ENCODE measurements around the gene XPOT. TPM values are rescaled to one million over a fixed set of nuclear protein-coding genes. Genes with fewer than 3 reads are reported as not detected.

The XPOT gene
- total and polyA plus RNA-seq, 4 experiments from 2014 or later, result 50.2 to 88.8 (median 69.8) TPM

DNA sequence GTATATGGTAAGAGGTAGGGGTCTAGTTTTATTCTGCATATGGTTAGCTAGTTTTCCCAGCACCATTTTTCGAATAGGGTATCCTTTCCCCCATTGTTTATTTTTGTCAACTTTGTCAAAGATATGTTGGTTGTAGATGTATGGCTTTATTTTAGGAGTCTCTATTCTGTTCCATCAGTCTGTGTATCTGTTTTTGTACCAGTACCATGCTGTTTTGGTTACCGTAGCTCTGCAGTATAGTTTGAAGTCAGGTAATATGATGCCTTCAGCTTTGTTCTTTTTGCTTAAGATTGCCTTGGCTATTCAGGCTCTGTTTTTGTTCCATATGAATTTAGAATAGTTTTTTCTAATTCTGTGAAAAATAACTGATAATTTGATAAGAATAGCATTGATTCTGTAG lies 72.7 kb downstream of the XPOT start:
- intact Hi-C loops (cut with micrococcal nuclease), result no loop called here
- Histone ChIP-seq H3K4me3 (ENCODE audit: low read length in 2 of 2) (no peak overlapping the region), H3K9me3 (ENCODE audit: control insufficient read depth in 1 of 2, low read length in 2 of 2) (no peaks in the 10 kb centered on the region), H3K4me1 (ENCODE audit: insufficient read depth, low read length) (no peaks in the 10 kb centered on the region), H3K36me3 (ENCODE audit: insufficient read depth, low read length) (peaks cover 24% of the 10 kb centered on the region), H3K27ac (ENCODE audit: low read depth, low read length) (no peak overlapping the region), H3K27me3 (ENCODE audit: insufficient read depth, low read length) (no peaks in the 10 kb centered on the region)
- POLR2A ChIA-PET (ENCODE audit: partially characterized antibody), result no interaction called here
- Mint-ChIP-seq H3K36me3 (peaks cover 53 to 66% of the 10 kb centered on the region in 2 donors), H3K27ac (peak overlapping the region in 1 of 7 donors; percentile 65), H3K27me3 (no peaks in the 10 kb centered on the region), H3K4me3 (no peak overlapping the region), H3K9me3 (peaks cover 0 to 21% (median 14%) of the 10 kb centered on the region in 8 donors), H3K4me1 (peaks cover 7 to 11% (median 10%) of the 10 kb centered on the region in 4 donors)
- no peak for DNase-seq
- CTCF ChIA-PET (ENCODE audit: partially characterized antibody), result no interaction called here

DNA sequence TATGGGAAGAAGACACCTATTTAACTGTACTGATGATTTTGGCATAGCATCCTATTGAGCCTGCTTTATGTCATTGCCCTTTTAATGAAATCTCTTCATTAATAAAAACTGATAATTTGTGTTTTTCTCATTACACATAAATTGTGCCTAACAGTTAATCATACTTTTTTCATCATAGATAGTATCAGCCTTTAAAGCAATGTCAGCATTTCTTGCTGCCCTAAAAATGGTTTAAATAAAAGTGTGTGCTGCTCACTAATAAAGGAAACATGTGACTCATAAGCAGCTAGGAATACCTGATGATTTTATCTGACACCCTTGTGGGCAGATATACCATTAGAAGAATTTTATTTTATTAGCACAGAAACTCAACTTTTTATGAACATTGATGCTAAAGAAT lies 74.5 kb downstream of the XPOT start:
- peaks cover 51 to 58% of the 10 kb centered on the region in 2 donors for H3K36me3 Mint-ChIP-seq
- POLR2A ChIA-PET (ENCODE audit: partially characterized antibody), result no interaction called here
- no peak overlapping the region for H3K4me3 Mint-ChIP-seq
- no peak overlapping the region for H3K27ac ChIP-seq (ENCODE audit: low read depth, low read length)
- peaks cover 6 to 8% (median 7%) of the 10 kb centered on the region in 4 donors for H3K4me1 Mint-ChIP-seq
- no peaks in the 10 kb centered on the region for H3K9me3 ChIP-seq (ENCODE audit: control insufficient read depth in 1 of 2, low read length in 2 of 2)
- no peaks in the 10 kb centered on the region for H3K27me3 Mint-ChIP-seq
- CTCF ChIA-PET (ENCODE audit: partially characterized antibody), result no interaction called here
- no peaks in the 10 kb centered on the region for H3K4me1 ChIP-seq (ENCODE audit: insufficient read depth, low read length)
- H3K27me3 ChIP-seq (ENCODE audit: insufficient read depth, low read length), result no peaks in the 10 kb centered on the region
- H3K36me3 ChIP-seq (ENCODE audit: insufficient read depth, low read length), result peaks cover 19% of the 10 kb centered on the region
- no peak overlapping the region for H3K27ac Mint-ChIP-seq
- intact Hi-C loops (cut with micrococcal nuclease), result no loop called here
- H3K4me3 ChIP-seq (ENCODE audit: low read length in 2 of 2), result no peak overlapping the region
- peaks cover 0 to 21% (median 14%) of the 10 kb centered on the region in 8 donors for H3K9me3 Mint-ChIP-seq
- no peak for DNase-seq

DNA sequence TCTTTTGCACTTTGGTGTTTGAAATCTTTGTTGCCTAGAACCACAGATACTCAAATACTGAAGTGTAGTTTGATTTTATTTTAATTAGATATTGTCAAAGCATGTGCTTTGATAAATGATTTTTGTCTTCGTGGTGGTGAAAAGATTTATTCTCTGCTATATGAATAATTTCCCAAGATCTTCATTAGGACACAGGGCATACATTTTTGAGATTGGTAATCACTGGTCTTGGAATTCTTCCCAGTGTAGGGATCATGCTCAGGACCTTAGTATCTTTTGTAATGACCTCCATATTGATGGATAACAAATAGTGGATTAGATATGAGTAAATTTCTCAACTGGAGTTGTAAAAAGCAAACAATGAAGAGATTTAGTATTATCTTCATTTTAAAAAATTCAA lies 76.0 kb downstream of the XPOT start:
- peaks cover 18% of the 10 kb centered on the region for H3K36me3 ChIP-seq (ENCODE audit: insufficient read depth, low read length)
- intact Hi-C loops (cut with micrococcal nuclease), result no loop called here
- POLR2A ChIA-PET (ENCODE audit: partially characterized antibody), result no interaction called here
- H3K27me3 Mint-ChIP-seq, result no peaks in the 10 kb centered on the region
- peaks cover 6 to 8% (median 7%) of the 10 kb centered on the region in 4 donors for H3K4me1 Mint-ChIP-seq
- H3K27me3 ChIP-seq (ENCODE audit: insufficient read depth, low read length), result no peaks in the 10 kb centered on the region
- H3K9me3 Mint-ChIP-seq, result peaks cover 0 to 21% (median 12%) of the 10 kb centered on the region in 8 donors
- CTCF ChIA-PET (ENCODE audit: partially characterized antibody), result no interaction called here
- H3K27ac ChIP-seq (ENCODE audit: low read depth, low read length), result no peak overlapping the region
- peaks cover 36 to 54% of the 10 kb centered on the region in 2 donors for H3K36me3 Mint-ChIP-seq
- no peak for DNase-seq
- no peaks in the 10 kb centered on the region for H3K4me1 ChIP-seq (ENCODE audit: insufficient read depth, low read length)
- H3K27ac Mint-ChIP-seq, result peak overlapping the region in 1 of 7 donors; percentile 3
- no peaks in the 10 kb centered on the region for H3K9me3 ChIP-seq (ENCODE audit: control insufficient read depth in 1 of 2, low read length in 2 of 2)
- H3K4me3 Mint-ChIP-seq, result no peak overlapping the region
- H3K4me3 ChIP-seq (ENCODE audit: low read length in 2 of 2), result no peak overlapping the region

DNA sequence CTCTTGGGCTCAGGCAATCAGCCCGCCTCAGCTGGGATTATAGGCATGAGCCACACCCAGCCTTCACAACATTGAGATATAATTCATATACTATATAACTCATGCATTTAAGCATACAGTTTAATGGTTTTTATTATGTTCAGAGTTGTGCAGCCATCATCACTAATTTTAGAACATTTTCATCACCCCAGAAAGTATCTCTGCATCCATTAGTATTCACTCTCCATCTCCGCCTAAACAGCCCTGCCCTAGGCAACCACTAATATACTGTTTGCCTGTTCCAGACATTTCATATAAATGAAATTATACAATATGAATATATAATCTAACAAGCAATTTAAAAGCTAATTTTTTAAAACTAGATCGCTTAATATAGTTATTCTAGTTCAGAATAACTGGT lies 82.5 kb downstream of the XPOT start:
- Mint-ChIP-seq H3K9me3 (no peaks in the 10 kb centered on the region), H3K27me3 (no peaks in the 10 kb centered on the region), H3K36me3 (peaks cover 32 to 61% of the 10 kb centered on the region in 2 donors), H3K4me3 (no peak overlapping the region), H3K4me1 (peaks cover 0 to 2% (median under 1%) of the 10 kb centered on the region in 4 donors), H3K27ac (no peak overlapping the region)
- no peaks in the 10 kb centered on the region for H3K9me3 ChIP-seq (ENCODE audit: control insufficient read depth in 1 of 2, low read length in 2 of 2)
- intact Hi-C loops (cut with micrococcal nuclease), result no loop called here
- ChIA-PET CTCF (ENCODE audit: partially characterized antibody) (no interaction called here), POLR2A (ENCODE audit: partially characterized antibody) (no interaction called here)
- H3K4me1 ChIP-seq (ENCODE audit: insufficient read depth, low read length), result no peaks in the 10 kb centered on the region
- no peak overlapping the region for H3K27ac ChIP-seq (ENCODE audit: low read depth, low read length)
- no peaks in the 10 kb centered on the region for H3K27me3 ChIP-seq (ENCODE audit: insufficient read depth, low read length)
- H3K4me3 ChIP-seq (ENCODE audit: low read length in 2 of 2), result no peak overlapping the region
- H3K36me3 ChIP-seq (ENCODE audit: insufficient read depth, low read length), result peaks cover 13% of the 10 kb centered on the region
- DNase-seq, result no peak

DNA sequence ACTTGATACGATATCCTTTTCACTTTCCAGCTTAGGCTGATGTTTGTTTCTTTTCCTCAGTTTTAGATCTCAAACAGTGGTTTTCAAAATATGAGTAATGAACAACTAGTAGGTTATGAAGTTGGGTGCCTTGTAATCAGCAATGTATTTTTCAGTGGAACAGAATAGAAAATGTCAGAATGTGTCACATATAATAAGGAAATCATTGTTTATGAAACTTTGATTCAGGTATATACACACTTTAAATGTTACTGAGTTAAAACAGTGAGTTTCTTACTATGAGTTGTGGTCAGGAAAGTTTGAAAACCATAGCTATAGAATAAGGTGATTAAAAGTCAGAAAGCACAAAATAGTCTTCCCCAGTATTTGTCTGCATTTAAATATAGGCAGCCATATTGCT lies 87.5 kb downstream of the XPOT start:
- peaks cover 9 to 14% (median 10%) of the 10 kb centered on the region in 4 donors for H3K4me1 Mint-ChIP-seq
- intact Hi-C loops (cut with micrococcal nuclease), result no loop called here
- peak overlapping the region in 2 of 8 donors; percentile 11 to 53 for H3K4me3 Mint-ChIP-seq
- no peaks in the 10 kb centered on the region for H3K9me3 Mint-ChIP-seq
- H3K27ac ChIP-seq (ENCODE audit: low read depth, low read length), result no peak overlapping the region
- H3K4me1 ChIP-seq (ENCODE audit: insufficient read depth, low read length), result peaks cover 19% of the 10 kb centered on the region
- H3K36me3 ChIP-seq (ENCODE audit: insufficient read depth, low read length), result peaks cover 14% of the 10 kb centered on the region
- H3K9me3 ChIP-seq (ENCODE audit: control insufficient read depth in 1 of 2, low read length in 2 of 2), result no peaks in the 10 kb centered on the region
- ChIA-PET POLR2A (ENCODE audit: partially characterized antibody) (interaction anchor here (1.3 kb wide), 1 partner anchor 9 kb away, joined by 3 read pairs; no protein-coding TSS in a partner anchor), CTCF (ENCODE audit: partially characterized antibody) (interaction anchor here (0.6 kb wide), 1 partner anchor 10 kb away, joined by 3 read pairs; no protein-coding TSS in a partner anchor)
- peaks cover 30 to 47% of the 10 kb centered on the region in 2 donors for H3K36me3 Mint-ChIP-seq
- no peaks in the 10 kb centered on the region for H3K27me3 Mint-ChIP-seq
- H3K27me3 ChIP-seq (ENCODE audit: insufficient read depth, low read length), result no peaks in the 10 kb centered on the region
- H3K4me3 ChIP-seq (ENCODE audit: low read length in 2 of 2), result no peak overlapping the region
- H3K27ac Mint-ChIP-seq, result peak overlapping the region in 1 of 7 donors; percentile 46
- no peak for DNase-seq

DNA sequence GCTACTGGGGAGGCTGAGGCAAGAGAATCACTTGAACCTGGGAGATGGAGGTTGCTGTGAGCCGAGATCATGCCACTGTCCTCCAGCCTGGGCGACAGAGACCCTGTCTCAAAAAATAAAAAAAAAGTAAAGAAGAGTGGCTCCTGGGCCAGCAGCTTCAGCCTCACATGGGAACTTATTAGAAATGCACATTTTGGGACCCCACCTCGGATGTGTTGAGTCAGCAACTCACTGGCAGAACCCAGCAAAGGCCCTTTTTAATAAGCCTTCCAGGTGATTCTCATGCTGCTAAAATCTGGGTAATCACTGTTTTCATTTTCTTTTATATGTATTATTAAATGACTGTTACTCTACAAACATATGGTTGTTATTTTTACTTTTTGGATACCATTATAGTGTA lies 89.3 kb downstream of the XPOT start:
- DNase-seq, result no peak
- intact Hi-C loops (cut with micrococcal nuclease), result no loop called here
- no peaks in the 10 kb centered on the region for H3K9me3 Mint-ChIP-seq
- no peak overlapping the region for H3K4me3 Mint-ChIP-seq
- H3K27me3 Mint-ChIP-seq, result no peaks in the 10 kb centered on the region
- H3K4me3 ChIP-seq (ENCODE audit: low read length in 2 of 2), result no peak overlapping the region
- POLR2A ChIA-PET (ENCODE audit: partially characterized antibody), result no interaction called here
- H3K4me1 ChIP-seq (ENCODE audit: insufficient read depth, low read length), result peaks cover 19% of the 10 kb centered on the region
- peaks cover 39 to 50% of the 10 kb centered on the region in 2 donors for H3K36me3 Mint-ChIP-seq
- no peak overlapping the region for H3K27ac ChIP-seq (ENCODE audit: low read depth, low read length)
- H3K4me1 Mint-ChIP-seq, result peaks cover 9 to 14% (median 10%) of the 10 kb centered on the region in 4 donors
- CTCF ChIA-PET (ENCODE audit: partially characterized antibody), result no interaction called here
- H3K9me3 ChIP-seq (ENCODE audit: control insufficient read depth in 1 of 2, low read length in 2 of 2), result no peaks in the 10 kb centered on the region
- H3K27me3 ChIP-seq (ENCODE audit: insufficient read depth, low read length), result no peaks in the 10 kb centered on the region
- peaks cover 24% of the 10 kb centered on the region for H3K36me3 ChIP-seq (ENCODE audit: insufficient read depth, low read length)
- no peak overlapping the region for H3K27ac Mint-ChIP-seq

DNA sequence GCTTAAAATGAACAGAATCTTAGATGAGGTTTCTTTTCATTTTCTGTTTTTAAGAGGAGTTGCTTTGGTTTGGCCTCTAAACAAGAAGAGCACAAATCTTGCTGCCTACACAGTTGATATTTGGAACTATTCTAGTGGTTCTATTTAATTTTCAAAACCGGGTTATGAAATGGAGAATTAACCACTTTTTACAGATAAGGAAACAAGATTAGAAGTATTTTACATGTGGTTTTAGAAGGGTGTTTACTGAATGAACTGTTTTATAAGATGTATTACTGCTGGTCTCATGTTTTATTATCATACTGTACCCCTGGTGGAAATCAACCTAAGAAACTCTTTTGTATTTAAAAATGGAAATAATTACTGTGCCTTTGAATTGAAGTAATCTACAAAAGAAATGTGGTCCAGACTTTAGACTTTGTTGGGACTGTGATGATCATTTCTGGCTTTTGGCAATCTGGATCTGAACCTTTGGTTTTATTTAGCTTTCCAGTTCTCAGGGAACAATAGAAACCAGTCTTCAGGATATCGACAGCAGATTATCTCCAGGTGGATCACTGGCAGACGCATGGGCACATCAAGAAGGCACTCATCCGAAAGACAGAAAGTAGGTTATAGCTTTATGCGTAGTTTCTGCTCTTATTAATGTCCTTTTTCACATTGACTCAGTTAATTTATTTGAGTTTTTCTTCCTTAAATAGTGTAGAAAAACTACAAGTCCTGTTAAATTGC lies 91.0 kb downstream of the XPOT start:
- Mint-ChIP-seq H3K4me3 (peak overlapping the region in 6 of 8 donors; percentile 7 to 72 (median 41)), H3K4me1 (peaks cover 9 to 14% (median 10%) of the 10 kb centered on the region in 4 donors), H3K36me3 (peaks cover 42 to 52% of the 10 kb centered on the region in 2 donors), H3K9me3 (no peaks in the 10 kb centered on the region), H3K27ac (peak overlapping the region; percentile 10 to 82 (median 48)), H3K27me3 (no peaks in the 10 kb centered on the region)
- Histone ChIP-seq H3K36me3 (ENCODE audit: insufficient read depth, low read length) (peaks cover 28% of the 10 kb centered on the region), H3K4me3 (ENCODE audit: low read length in 2 of 2) (no peak overlapping the region), H3K4me1 (ENCODE audit: insufficient read depth, low read length) (peaks cover 19% of the 10 kb centered on the region), H3K27me3 (ENCODE audit: insufficient read depth, low read length) (no peaks in the 10 kb centered on the region), H3K9me3 (ENCODE audit: control insufficient read depth in 1 of 2, low read length in 2 of 2) (no peaks in the 10 kb centered on the region), H3K27ac (ENCODE audit: low read depth, low read length) (no peak overlapping the region)
- CTCF ChIA-PET (ENCODE audit: partially characterized antibody), result interaction anchor here (0.9 to 1.3 kb wide), 2 partner anchors 10 to 11 kb away, joined by 3 to 4 read pairs; no protein-coding TSS in a partner anchor
- intact Hi-C loops (cut with micrococcal nuclease), result no loop called here
- POLR2A ChIA-PET (ENCODE audit: partially characterized antibody), result no interaction called here
- DNase-seq, result peak in 4 of 5 donors; percentile 14 to 46 (median 34)
